Upper lobe of right lung (tissue), 1 donor: ENCODE results near the gene EVA1A. TPM values are rescaled to one million over a fixed set of nuclear protein-coding genes. Genes with fewer than 3 reads are reported as not detected.

Experiments
- ATAC-seq: fragments of 200-7000 bp; cut with Tn5 transposase; one replicate; pipeline ENCODE4 v1.9.1; 2020; ENCODE audit warnings: mild to moderate bottlenecking, moderate library complexity
- DNase-seq: peaks from one replicate; pipeline ENCODE4 v3.0.0-alpha.2; 2020
- H3K27ac ChIP-seq: fragments of 200-600 bp; one replicate; pipeline ENCODE4 v1.8.0; 2022
- H3K27me3 ChIP-seq: fragments of 200-600 bp; one replicate; pipeline ENCODE4 v1.8.0; 2022; ENCODE audit warnings: mild to moderate bottlenecking
- H3K36me3 ChIP-seq: fragments of 200-600 bp; one replicate; pipeline ENCODE4 v1.8.0; 2022
- H3K4me1 ChIP-seq: fragments of 200-600 bp; one replicate; pipeline ENCODE4 v1.8.0; 2022
- H3K4me3 ChIP-seq: fragments of 200-600 bp; one replicate; pipeline ENCODE4 v1.8.0; 2022; ENCODE audit warnings: mild to moderate bottlenecking
- H3K9me3 ChIP-seq: fragments of 200-600 bp; one replicate; pipeline ENCODE4 v1.8.0; 2022
- CTCF ChIP-seq: fragments of 200-600 bp; IDR thresholded peaks from one replicate; pipeline ENCODE4 v1.8.0; 2022; ENCODE audit warnings: antibody characterized with exemption
- intact Hi-C: fragments of 100-400 bp; cut with DNase I; formaldehyde crosslinking; loops from one replicate; pipeline ENCODE4 v1.11.0; 2022
- total RNA-seq: library from RNA; stranded (reverse); fragmentation: NEBNext Ultra II Directional; extraction: Animal tissue kit (Norgen Biotek cat#: 25700); gene quantifications from one replicate; pipeline ENCODE4 v1.2.1, GENCODE V29; 2021
- donor health status: DM: no; HTN: yes; CAD: no; lungs with severe emphysema.

Gene EVA1A
- total RNA-seq, 1 donor from 2014 or later, result 41.9 TPM

GRCh38 chr2:75540994-75541393, 19.7 kb downstream of the EVA1A start:
- ATAC-seq (no peak), DNase-seq (no peak)
- H3K27ac ChIP-seq, result no peak overlapping the region
- no peaks in the 10 kb centered on the region for H3K36me3 ChIP-seq
- intact Hi-C loops, result no loop called here
- H3K4me3 ChIP-seq, result no peak overlapping the region
- no peak for TF ChIP-seq CTCF
- H3K4me1 ChIP-seq, result no peaks in the 10 kb centered on the region
- no peaks in the 10 kb centered on the region for H3K9me3 ChIP-seq
- H3K27me3 ChIP-seq, result no peaks in the 10 kb centered on the region

- no peak for TF ChIP-seq CTCF
- DNase-seq (no peak), ATAC-seq (no peak)
- Histone ChIP-seq H3K4me1 (no peaks in the 10 kb centered on the region), H3K27ac (no peak overlapping the region), H3K9me3 (no peaks in the 10 kb centered on the region), H3K27me3 (no peaks in the 10 kb centered on the region), H3K36me3 (no peaks in the 10 kb centered on the region), H3K4me3 (no peak overlapping the region)
- intact Hi-C loops, result no loop called here
These were observed 20.6 kb downstream of the EVA1A start for GRCh38 chr2:75539955-75540716.

- H3K27ac ChIP-seq, result no peak overlapping the region
- TF ChIP-seq CTCF, result no peak
- H3K4me1 ChIP-seq, result no peaks in the 10 kb centered on the region
- ATAC-seq (no peak), DNase-seq (no peak)
- no peaks in the 10 kb centered on the region for H3K9me3 ChIP-seq
- H3K36me3 ChIP-seq, result no peaks in the 10 kb centered on the region
- intact Hi-C loops, result no loop called here
- no peak overlapping the region for H3K4me3 ChIP-seq
- no peaks in the 10 kb centered on the region for H3K27me3 ChIP-seq
These were observed 21.9 kb downstream of the EVA1A start for GRCh38 chr2:75538521-75539490.

- Histone ChIP-seq H3K4me3 (no peak overlapping the region), H3K27ac (no peak overlapping the region), H3K9me3 (no peaks in the 10 kb centered on the region), H3K36me3 (no peaks in the 10 kb centered on the region), H3K4me1 (no peaks in the 10 kb centered on the region), H3K27me3 (no peaks in the 10 kb centered on the region)
- ATAC-seq, result no peak
- no peak for TF ChIP-seq CTCF
- no peak for DNase-seq
- intact Hi-C loops, result no loop called here
These were observed 23.1 kb downstream of the EVA1A start for GRCh38 chr2:75537658-75538057.

- Histone ChIP-seq H3K4me3 (no peak overlapping the region), H3K27me3 (no peaks in the 10 kb centered on the region), H3K36me3 (no peaks in the 10 kb centered on the region), H3K4me1 (no peaks in the 10 kb centered on the region), H3K9me3 (no peaks in the 10 kb centered on the region), H3K27ac (no peak overlapping the region)
- ATAC-seq, result no peak
- no peak for TF ChIP-seq CTCF
- intact Hi-C loops, result no loop called here
- no peak for DNase-seq
These were observed 27.6 kb downstream of the EVA1A start for GRCh38 chr2:75533135-75533534.
